ENCODE data around the gene TNP2. TPM values are rescaled to one million over a fixed set of nuclear protein-coding genes. Genes with fewer than 3 reads are reported as not detected.
A peak's percentile ranks its signal among the peaks of the same experiment; 100 is the strongest.

The TNP2 gene
- total and polyA plus RNA-seq, 9 of the 15 experiments (the other 6 are each of a cell fraction or from before 2014, with no cell fraction given): not detected

GRCh38 chr16:11232852-11233726 is 36.0 kb downstream of the TNP2 start (continued):
- TF ChIP-seq UBTF (IDR thresholded peaks at IDR 0.05; ENCODE audit: borderline replicate concordance in 1 of 2, low read depth in 2 of 2, low read length in 2 of 2): peak; percentile 99 to 100
- peak; percentile 69; the same call in 1 of the 2 replicates for TF ChIP-seq ZNF134 (CRISPR knock-in tag; conservative IDR thresholded peaks at IDR 0.05)
- no peak for TF ChIP-seq TRIM28 (IDR thresholded peaks at IDR 0.05)
- TF ChIP-seq RBM15 (IDR thresholded peaks at IDR 0.05; ENCODE audit: insufficient read depth, low read length): no peak
- no peak for TF ChIP-seq HMG20B (CRISPR knock-in tag; IDR thresholded peaks at IDR 0.05)
- peak; percentile 59; the same call in 1 of the 2 replicates for TF ChIP-seq SPI1 (IDR thresholded peaks at IDR 0.05; ENCODE audit: borderline replicate concordance, low read depth, low read length)
- 0 out of 2 replicates have a peak, but pooled peaks have one; percentile 49 for TF ChIP-seq CUX1 (CRISPR knock-in tag; IDR thresholded peaks at IDR 0.05)
- TF ChIP-seq SAFB2 (IDR thresholded peaks at IDR 0.05; ENCODE audit: borderline replicate concordance, low read depth, low read length, severe bottlenecking): no peak
- TF ChIP-seq FOXA3 (CRISPR knock-in tag; conservative IDR thresholded peaks at IDR 0.05 in 1 of 2, IDR thresholded peaks at IDR 0.05 in 1 of 2): peak in 1 of 2 experiments; percentile 10; a peak in 1 of 4 replicates
- no peak for TF ChIP-seq ZNF316 (IDR thresholded peaks at IDR 0.05)
- TF ChIP-seq SMAD3 (CRISPR knock-in tag; conservative IDR thresholded peaks at IDR 0.05): peak; percentile 83
- TF ChIP-seq RNF2 (IDR thresholded peaks at IDR 0.05): peak; percentile 85; the same call in 1 of the 2 replicates
- peak; percentile 70; the same call in 1 of the 2 replicates for TF ChIP-seq BCL6 (CRISPR knock-in tag; IDR thresholded peaks at IDR 0.05)
- TF ChIP-seq NR2C2 (CRISPR knock-in tag; IDR thresholded peaks at IDR 0.05): no peak
- peak; percentile 75 for TF ChIP-seq NR2C2 (tag; IDR thresholded peaks at IDR 0.05)

Measured in K562 (cell line).